Measurements from ENCODE around the gene RGS12.

GRCh38 chr4:3255611-3256186 lies 37.1 kb upstream of the RGS12 start:
- TF ChIP-seq NRF1 (IDR thresholded peaks at IDR 0.05; ENCODE audit: low read depth, low read length) (no peak), PBX3 (IDR thresholded peaks at IDR 0.05) (no peak), EP300 (IDR thresholded peaks at IDR 0.05; ENCODE audit: borderline replicate concordance in 1 of 2, low read depth in 1 of 2, low read length in 1 of 2) (no peak), POLR2AphosphoS5 (IDR thresholded peaks at IDR 0.05; ENCODE audit: low read depth, low read length) (no peak), ELF1 (IDR thresholded peaks at IDR 0.05) (no peak), REST (IDR thresholded peaks at IDR 0.05; ENCODE audit: low read depth, low read length) (no peak)
- TF ChIP-seq, protein P1, sequence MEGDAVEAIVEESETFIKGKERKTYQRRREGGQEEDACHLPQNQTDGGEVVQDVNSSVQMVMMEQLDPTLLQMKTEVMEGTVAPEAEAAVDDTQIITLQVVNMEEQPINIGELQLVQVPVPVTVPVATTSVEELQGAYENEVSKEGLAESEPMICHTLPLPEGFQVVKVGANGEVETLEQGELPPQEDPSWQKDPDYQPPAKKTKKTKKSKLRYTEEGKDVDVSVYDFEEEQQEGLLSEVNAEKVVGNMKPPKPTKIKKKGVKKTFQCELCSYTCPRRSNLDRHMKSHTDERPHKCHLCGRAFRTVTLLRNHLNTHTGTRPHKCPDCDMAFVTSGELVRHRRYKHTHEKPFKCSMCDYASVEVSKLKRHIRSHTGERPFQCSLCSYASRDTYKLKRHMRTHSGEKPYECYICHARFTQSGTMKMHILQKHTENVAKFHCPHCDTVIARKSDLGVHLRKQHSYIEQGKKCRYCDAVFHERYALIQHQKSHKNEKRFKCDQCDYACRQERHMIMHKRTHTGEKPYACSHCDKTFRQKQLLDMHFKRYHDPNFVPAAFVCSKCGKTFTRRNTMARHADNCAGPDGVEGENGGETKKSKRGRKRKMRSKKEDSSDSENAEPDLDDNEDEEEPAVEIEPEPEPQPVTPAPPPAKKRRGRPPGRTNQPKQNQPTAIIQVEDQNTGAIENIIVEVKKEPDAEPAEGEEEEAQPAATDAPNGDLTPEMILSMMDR (IDR thresholded peaks at IDR 0.05), result no peak

Data from SK-N-SH (cell line).